ENCODE measurements around the gene ZNF487.
A peak's percentile ranks its signal among the peaks of the same experiment; 100 is the strongest.

The ZNF487 gene

DNA sequence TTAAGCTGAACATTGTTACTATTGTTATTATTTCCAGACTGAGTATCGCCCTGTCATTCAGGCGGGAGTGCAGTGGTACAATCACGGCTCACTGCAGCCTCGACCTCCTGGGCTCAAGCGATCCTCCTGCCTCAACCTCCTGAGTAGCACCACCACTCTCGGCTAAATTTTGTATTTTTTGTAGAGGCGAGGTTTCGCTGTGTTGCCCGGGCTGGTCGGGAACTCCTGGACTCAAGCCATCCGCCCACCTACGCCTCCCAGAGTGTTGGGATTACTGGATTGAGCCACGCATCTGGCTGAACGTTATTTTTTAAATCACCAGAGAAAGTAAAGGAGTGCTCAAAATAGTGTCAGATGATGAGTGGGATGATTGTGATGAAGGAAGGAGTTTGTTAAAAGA is 26.6 kb upstream of the ZNF487 start:
- Histone ChIP-seq H3K36me3 (ENCODE audit: insufficient read depth, low read length) (no peaks in the 10 kb centered on the region), H3K9ac (ENCODE audit: low read depth, low read length, poor library complexity, severe bottlenecking) (peak overlapping the region; percentile 94), H3K27me3 (ENCODE audit: insufficient read depth, low read length, poor library complexity, severe bottlenecking) (peaks cover 3% of the 10 kb centered on the region), H4K20me1 (ENCODE audit: insufficient read depth, low read length, poor library complexity, severe bottlenecking) (peaks cover 30% of the 10 kb centered on the region), H3K9me3 (ENCODE audit: insufficient read depth, low read depth, low read length) (no peaks in the 10 kb centered on the region), H3K79me2 (ENCODE audit: insufficient read depth, low read length) (peaks cover 45% of the 10 kb centered on the region), H3K4me1 (ENCODE audit: insufficient read depth, low read length, poor library complexity, severe bottlenecking) (peaks cover 18% of the 10 kb centered on the region), H3K9me2 (replicated peaks; ENCODE audit: low read depth, low read length) (no peaks in the 10 kb centered on the region), H3K4me3 (ENCODE audit: low read length, poor library complexity, severe bottlenecking) (peak overlapping the region; percentile 98), H2AFZ (ENCODE audit: low read length) (no peak overlapping the region), H3K4me2 (ENCODE audit: low read depth, low read length, poor library complexity, severe bottlenecking) (peak overlapping the region; percentile 73), H3F3A (ENCODE audit: low read depth) (0 out of 2 replicates have a peak, but pooled peaks cover 3% of the 10 kb centered on the region)
- no peak for TF ChIP-seq EZH2phosphoT487 (IDR thresholded peaks at IDR 0.05; ENCODE audit: borderline replicate concordance)
- TF ChIP-seq, protein P1, sequence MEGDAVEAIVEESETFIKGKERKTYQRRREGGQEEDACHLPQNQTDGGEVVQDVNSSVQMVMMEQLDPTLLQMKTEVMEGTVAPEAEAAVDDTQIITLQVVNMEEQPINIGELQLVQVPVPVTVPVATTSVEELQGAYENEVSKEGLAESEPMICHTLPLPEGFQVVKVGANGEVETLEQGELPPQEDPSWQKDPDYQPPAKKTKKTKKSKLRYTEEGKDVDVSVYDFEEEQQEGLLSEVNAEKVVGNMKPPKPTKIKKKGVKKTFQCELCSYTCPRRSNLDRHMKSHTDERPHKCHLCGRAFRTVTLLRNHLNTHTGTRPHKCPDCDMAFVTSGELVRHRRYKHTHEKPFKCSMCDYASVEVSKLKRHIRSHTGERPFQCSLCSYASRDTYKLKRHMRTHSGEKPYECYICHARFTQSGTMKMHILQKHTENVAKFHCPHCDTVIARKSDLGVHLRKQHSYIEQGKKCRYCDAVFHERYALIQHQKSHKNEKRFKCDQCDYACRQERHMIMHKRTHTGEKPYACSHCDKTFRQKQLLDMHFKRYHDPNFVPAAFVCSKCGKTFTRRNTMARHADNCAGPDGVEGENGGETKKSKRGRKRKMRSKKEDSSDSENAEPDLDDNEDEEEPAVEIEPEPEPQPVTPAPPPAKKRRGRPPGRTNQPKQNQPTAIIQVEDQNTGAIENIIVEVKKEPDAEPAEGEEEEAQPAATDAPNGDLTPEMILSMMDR (conservative IDR thresholded peaks at IDR 0.05; ENCODE audit: low read length) = no peak

DNA sequence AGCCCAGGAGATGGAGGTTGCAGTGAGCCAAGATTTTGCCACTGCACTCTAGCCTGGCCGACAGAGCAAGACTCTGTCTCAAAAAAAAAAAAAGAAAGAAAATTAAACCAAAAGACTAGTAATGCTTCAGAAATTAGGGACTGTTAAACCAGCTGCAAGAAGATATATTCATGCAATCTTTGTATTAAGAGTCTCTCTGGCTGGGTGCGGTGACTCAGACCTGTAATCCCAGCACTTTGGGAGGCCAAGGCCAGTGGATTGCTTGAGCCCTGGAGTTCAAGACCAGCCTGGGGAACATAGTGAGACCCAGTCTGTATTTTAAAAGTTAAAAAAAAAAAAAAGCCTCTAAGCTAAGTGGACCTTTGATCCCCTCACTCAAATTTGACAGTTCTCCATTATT is 25.4 kb upstream of the ZNF487 start:
- Histone ChIP-seq H3K9me3 (ENCODE audit: insufficient read depth, low read depth, low read length) (no peaks in the 10 kb centered on the region), H3K4me3 (ENCODE audit: low read length, poor library complexity, severe bottlenecking) (no peak overlapping the region), H2AFZ (ENCODE audit: low read length) (no peak overlapping the region), H3K9me2 (replicated peaks; ENCODE audit: low read depth, low read length) (no peaks in the 10 kb centered on the region), H3F3A (ENCODE audit: low read depth) (0 out of 2 replicates have a peak, but pooled peaks cover 3% of the 10 kb centered on the region), H3K27me3 (ENCODE audit: insufficient read depth, low read length, poor library complexity, severe bottlenecking) (peaks cover 3% of the 10 kb centered on the region), H3K79me2 (ENCODE audit: insufficient read depth, low read length) (peaks cover 33% of the 10 kb centered on the region), H4K20me1 (ENCODE audit: insufficient read depth, low read length, poor library complexity, severe bottlenecking) (peaks cover 18% of the 10 kb centered on the region), H3K36me3 (ENCODE audit: insufficient read depth, low read length) (no peaks in the 10 kb centered on the region), H3K4me1 (ENCODE audit: insufficient read depth, low read length, poor library complexity, severe bottlenecking) (peaks cover 21% of the 10 kb centered on the region), H3K9ac (ENCODE audit: low read depth, low read length, poor library complexity, severe bottlenecking) (no peak overlapping the region), H3K4me2 (ENCODE audit: low read depth, low read length, poor library complexity, severe bottlenecking) (no peak overlapping the region)
- TF ChIP-seq, protein P1 (conservative IDR thresholded peaks at IDR 0.05; ENCODE audit: low read length) = no peak
- TF ChIP-seq EZH2phosphoT487 (IDR thresholded peaks at IDR 0.05; ENCODE audit: borderline replicate concordance) = no peak

DNA sequence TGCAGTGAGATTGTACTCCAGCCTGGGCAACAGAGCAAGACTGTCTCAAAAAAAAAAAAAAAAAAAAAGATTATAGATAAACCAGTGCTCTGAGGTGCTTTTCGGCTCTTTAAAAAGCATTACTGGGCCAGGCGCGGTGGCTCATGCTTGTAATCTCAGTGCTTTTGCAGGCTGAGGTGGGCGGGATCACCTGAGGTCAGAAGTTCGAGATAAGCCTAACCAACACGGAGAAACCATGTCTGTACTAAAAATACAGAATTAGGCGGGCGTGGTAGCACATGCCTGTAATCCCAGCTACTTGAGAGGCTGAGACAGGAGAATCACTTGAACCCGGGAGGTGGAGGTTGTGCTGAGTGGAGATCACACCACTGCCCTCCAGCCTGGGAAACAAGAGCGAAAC is 21.4 kb upstream of the ZNF487 start:
- peaks cover 44% of the 10 kb centered on the region for H3K4me1 ChIP-seq (ENCODE audit: insufficient read depth, low read length, poor library complexity, severe bottlenecking)
- H3K36me3 ChIP-seq (ENCODE audit: insufficient read depth, low read length) = no peaks in the 10 kb centered on the region
- TF ChIP-seq, protein P1 (conservative IDR thresholded peaks at IDR 0.05; ENCODE audit: low read length) = no peak
- TF ChIP-seq EZH2phosphoT487 (IDR thresholded peaks at IDR 0.05; ENCODE audit: borderline replicate concordance) = no peak
- H3F3A ChIP-seq (ENCODE audit: low read depth) = peaks cover 25% of the 10 kb centered on the region
- no peak overlapping the region for H3K4me3 ChIP-seq (ENCODE audit: low read length, poor library complexity, severe bottlenecking)
- H3K4me2 ChIP-seq (ENCODE audit: low read depth, low read length, poor library complexity, severe bottlenecking) = no peak overlapping the region
- peaks cover 3% of the 10 kb centered on the region for H3K79me2 ChIP-seq (ENCODE audit: insufficient read depth, low read length)
- no peaks in the 10 kb centered on the region for H4K20me1 ChIP-seq (ENCODE audit: insufficient read depth, low read length, poor library complexity, severe bottlenecking)
- H3K9me3 ChIP-seq (ENCODE audit: insufficient read depth, low read depth, low read length) = no peaks in the 10 kb centered on the region
- no peaks in the 10 kb centered on the region for H3K9me2 ChIP-seq (replicated peaks; ENCODE audit: low read depth, low read length)
- H2AFZ ChIP-seq (ENCODE audit: low read length) = no peak overlapping the region
- no peak overlapping the region for H3K9ac ChIP-seq (ENCODE audit: low read depth, low read length, poor library complexity, severe bottlenecking)
- H3K27me3 ChIP-seq (ENCODE audit: insufficient read depth, low read length, poor library complexity, severe bottlenecking) = no peaks in the 10 kb centered on the region

All from Loucy (cell line).